ENCODE measurements around the gene ADAM12. TPM values are rescaled to one million over a fixed set of nuclear protein-coding genes. Genes with fewer than 3 reads are reported as not detected.

The ADAM12 gene
- polyA plus RNA-seq, 1 of the 3 experiments (the other 2 are of a cell fraction), result 25.0 TPM

- TF ChIP-seq USF2 (IDR thresholded peaks at IDR 0.05; ENCODE audit: borderline replicate concordance, low read depth, low read length) (no peak), RFX5 (IDR thresholded peaks at IDR 0.05; ENCODE audit: low read length) (no peak), SIN3A (IDR thresholded peaks at IDR 0.05; ENCODE audit: borderline replicate concordance, low read depth, low read length) (no peak), YY1 (IDR thresholded peaks at IDR 0.05; ENCODE audit: low read depth) (no peak), GABPA (IDR thresholded peaks at IDR 0.05; ENCODE audit: low read depth) (no peak), TAF1 (IDR thresholded peaks at IDR 0.05; ENCODE audit: borderline replicate concordance, low read depth, low read length) (no peak), MXI1 (IDR thresholded peaks at IDR 0.05; ENCODE audit: low read depth, low read length) (no peak), FOXM1 (IDR thresholded peaks at IDR 0.05; ENCODE audit: low read depth) (no peak), SMC3 (IDR thresholded peaks at IDR 0.05; ENCODE audit: low read depth, low read length) (no peak)
Measured at GRCh38 chr10:126375926-126376554, 12.2 kb downstream of the ADAM12 start (continued).

GRCh38 chr10:126375299-126375698 lies 13.0 kb downstream of the ADAM12 start:
- H3K36me3 ChIP-seq (replicated peaks in 1 of 2; ENCODE audit: control insufficient read depth in 1 of 2, insufficient read depth in 2 of 2, low read length in 1 of 2), result no peaks in the 10 kb centered on the region
- H3K27me3 ChIP-seq (ENCODE audit: insufficient read depth), result no peaks in the 10 kb centered on the region
- ChIA-PET POLR2A (no interaction called here), CTCF (no interaction called here)
- DNase-seq, result no peak
- H3K9me2 ChIP-seq, result no peaks in the 10 kb centered on the region
- H3K9me3 ChIP-seq, result peaks cover 8% of the 10 kb centered on the region
- no peaks in the 10 kb centered on the region for H3F3A ChIP-seq (replicated peaks; ENCODE audit: insufficient read depth)
- H3K4me1 ChIP-seq (ENCODE audit: control insufficient read depth in 1 of 2, insufficient read depth in 2 of 2, low read depth in 1 of 2, low read length in 1 of 2), result peaks cover 0 to 22% of the 10 kb centered on the region in 2 experiments; a peak in 2 of 4 replicates
- no peak overlapping the region for H3K4me2 ChIP-seq
- no peak overlapping the region for H3K27ac ChIP-seq (ENCODE audit: low read depth in 2 of 2, low read length in 1 of 2)
- TF ChIP-seq YY1 (IDR thresholded peaks at IDR 0.05; ENCODE audit: low read depth) (no peak), RCOR1 (IDR thresholded peaks at IDR 0.05; ENCODE audit: low read length) (no peak), GATA2 (CRISPR knock-in tag; IDR thresholded peaks at IDR 0.05) (no peak), USF2 (IDR thresholded peaks at IDR 0.05; ENCODE audit: borderline replicate concordance, low read depth, low read length) (no peak), MEF2A (IDR thresholded peaks at IDR 0.05; ENCODE audit: borderline replicate concordance, low read depth) (no peak), CHD2 (IDR thresholded peaks at IDR 0.05; ENCODE audit: low read length, partially characterized antibody) (no peak), EZH2phosphoT487 (IDR thresholded peaks at IDR 0.05; ENCODE audit: borderline replicate concordance, low read depth) (no peak), TCF12 (IDR thresholded peaks at IDR 0.05) (no peak), NFIC (IDR thresholded peaks at IDR 0.05; ENCODE audit: borderline replicate concordance) (no peak), TAF1 (IDR thresholded peaks at IDR 0.05; ENCODE audit: borderline replicate concordance, low read depth, low read length) (no peak), SMC3 (IDR thresholded peaks at IDR 0.05; ENCODE audit: low read depth, low read length) (no peak)
- H4K20me1 ChIP-seq (ENCODE audit: insufficient read depth), result no peaks in the 10 kb centered on the region
- H3K9ac ChIP-seq, result no peak overlapping the region
- H3K79me2 ChIP-seq (ENCODE audit: insufficient read depth), result peaks cover 10% of the 10 kb centered on the region; the same call in 1 of the 2 replicates
- no peak overlapping the region for H2AFZ ChIP-seq (ENCODE audit: low read depth)
- no peak overlapping the region for H3K4me3 ChIP-seq (ENCODE audit: low read depth in 2 of 2, low read length in 1 of 2)

All from SK-N-SH (cell line).